ENCODE data around the gene CNIH4. TPM values are rescaled to one million over a fixed set of nuclear protein-coding genes. Genes with fewer than 3 reads are reported as not detected.

CNIH4 gene
- total and polyA plus RNA-seq, 2 of the 4 experiments (the other 2 are of a cell fraction), result 29.7 to 73.1 TPM

DNA sequence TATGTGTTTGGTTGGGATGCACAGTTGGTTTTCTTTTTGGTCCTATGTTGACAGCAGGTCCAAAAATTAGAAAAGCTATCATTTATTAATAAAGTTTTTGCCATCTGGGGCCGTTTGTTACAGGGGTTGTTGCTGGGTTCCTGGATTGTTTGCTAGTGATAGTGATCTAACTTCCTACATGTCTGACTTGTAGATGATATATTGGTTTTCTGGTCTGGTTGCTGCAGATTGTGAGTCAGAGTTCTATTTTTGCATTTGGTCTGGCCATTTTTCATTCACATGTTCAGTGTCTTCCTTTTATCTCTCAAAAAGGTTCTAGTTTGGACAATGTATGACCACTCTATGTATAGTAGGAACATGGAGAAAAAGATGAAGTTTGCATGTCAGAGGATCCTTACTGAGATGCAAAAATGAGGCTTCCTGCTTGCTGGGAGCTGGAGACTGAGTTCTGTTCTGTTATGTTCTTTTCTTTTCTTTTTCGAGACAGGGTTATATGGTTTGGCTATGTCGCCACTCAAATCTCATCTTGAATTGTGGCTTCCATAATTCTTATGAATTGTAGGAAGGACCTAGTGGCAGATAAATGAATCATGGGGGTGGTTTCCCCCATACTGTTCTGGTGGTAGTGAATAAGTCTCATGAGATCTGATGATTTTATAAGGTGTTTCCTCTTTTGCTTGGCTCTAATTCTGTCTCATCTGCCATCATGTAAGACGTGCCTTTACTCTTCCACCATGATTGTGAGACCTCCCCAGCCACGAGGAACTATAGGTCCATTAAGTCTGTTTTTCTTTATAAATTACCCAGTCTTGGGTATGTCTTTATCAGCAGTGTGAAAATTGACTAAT lies 22.5 kb upstream of the CNIH4 start:
- TF ChIP-seq ELK1 (IDR thresholded peaks at IDR 0.05; ENCODE audit: borderline replicate concordance, low read depth, low read length) (no peak), CEBPB (IDR thresholded peaks at IDR 0.05; ENCODE audit: low read depth, low read length) (peak; percentile 8; the same call in 1 of the 2 replicates)
- Histone ChIP-seq H2AFZ (replicated peaks; ENCODE audit: low read length, poor library complexity) (no peak overlapping the region), H4K20me1 (ENCODE audit: insufficient read depth, low read length) (no peaks in the 10 kb centered on the region), H3K23ac (ENCODE audit: low read depth, low read length) (no peak overlapping the region), H3K4me3 (ENCODE audit: insufficient read depth, low read depth, low read length) (no peak overlapping the region), H2AK9ac (replicated peaks; ENCODE audit: low read depth, low read length, poor library complexity) (no peak overlapping the region), H3K9ac (ENCODE audit: low read depth, low read length) (no peak overlapping the region), H4K8ac (ENCODE audit: low read depth in 2 of 2, low read length in 2 of 2) (no peak overlapping the region), H2BK5ac (ENCODE audit: low read depth, low read length, poor library complexity, severe bottlenecking) (no peak overlapping the region), H3K18ac (ENCODE audit: low read depth, low read length) (no peak overlapping the region), H3K27me3 (ENCODE audit: control insufficient read depth, insufficient read depth, low read length) (no peaks in the 10 kb centered on the region), H3K36me3 (ENCODE audit: control insufficient read depth, insufficient read depth, low read length) (no peaks in the 10 kb centered on the region), H3K9me3 (ENCODE audit: control insufficient read depth, insufficient read depth, low read length) (no peaks in the 10 kb centered on the region), H3K4me2 (ENCODE audit: low read depth, low read length) (no peak overlapping the region), H2BK20ac (ENCODE audit: low read depth, low read length) (no peak overlapping the region), H4K5ac (ENCODE audit: low read depth, low read length) (no peak overlapping the region), H3K14ac (replicated peaks; ENCODE audit: low read depth, low read length) (no peak overlapping the region), H3K9me1 (ENCODE audit: insufficient read depth, low read length) (no peaks in the 10 kb centered on the region), H2BK120ac (ENCODE audit: low read depth, low read length) (no peak overlapping the region), H3K79me1 (ENCODE audit: low read depth in 1 of 2, low read length in 2 of 2) (peaks cover 5 to 8% of the 10 kb centered on the region in 2 experiments; a peak in 2 of 4 replicates), H3K27ac (ENCODE audit: insufficient read depth, low read length) (no peak overlapping the region), H2BK15ac (ENCODE audit: low read depth, low read length) (no peak overlapping the region), H4K91ac (ENCODE audit: insufficient read depth, low read depth, low read length) (no peak overlapping the region), H2AK5ac (ENCODE audit: low read depth, low read length) (no peak overlapping the region), H3K56ac (ENCODE audit: extremely low read depth, insufficient read depth, low read length) (no peak overlapping the region), H3K4me1 (ENCODE audit: control insufficient read depth, insufficient read depth, low read length) (no peaks in the 10 kb centered on the region; the same call in 1 of the 2 replicates), H3K4ac (ENCODE audit: low read depth, low read length) (no peak overlapping the region)
- ATAC-seq (ENCODE audit: low read depth), result no peak
- POLR2A ChIA-PET (ENCODE audit: unreplicated experiment), result no interaction called here
- dilution Hi-C loops (cut with HindIII; ENCODE audit: low sequenced_read_pairs, unreplicated experiment) (no loop called here), intact Hi-C loops (cut with micrococcal nuclease) (loop anchor here (1.0 to 5.0 kb wide), 3 partner anchors 162 to 588 kb away; no protein-coding TSS in a partner anchor), in situ Hi-C loops (cut with MboI; ENCODE audit: low sequenced_read_pairs) (no loop called here)
- no CpG with 5 or more reads among the region's 5 CpGs for WGBS, 2 experiments (ENCODE audit: extremely low coverage in 2 of 2, insufficient read length in 1 of 2)
- BruUV-seq (replicated peaks), result no TSS peak
- CTCF ChIA-PET, result interaction anchor here (2.3 kb wide), 1 partner anchor 218 kb away, joined by 10 read pairs; no protein-coding TSS in a partner anchor
- peak; percentile 47 for DNase-seq
